ENCODE results near the gene SLC29A1. TPM values are rescaled to one million over a fixed set of nuclear protein-coding genes. Genes with fewer than 3 reads are reported as not detected.

The SLC29A1 gene
- total and polyA plus RNA-seq, 4 donors, result 19.1 to 42.7 (median 26.4) TPM

DNA sequence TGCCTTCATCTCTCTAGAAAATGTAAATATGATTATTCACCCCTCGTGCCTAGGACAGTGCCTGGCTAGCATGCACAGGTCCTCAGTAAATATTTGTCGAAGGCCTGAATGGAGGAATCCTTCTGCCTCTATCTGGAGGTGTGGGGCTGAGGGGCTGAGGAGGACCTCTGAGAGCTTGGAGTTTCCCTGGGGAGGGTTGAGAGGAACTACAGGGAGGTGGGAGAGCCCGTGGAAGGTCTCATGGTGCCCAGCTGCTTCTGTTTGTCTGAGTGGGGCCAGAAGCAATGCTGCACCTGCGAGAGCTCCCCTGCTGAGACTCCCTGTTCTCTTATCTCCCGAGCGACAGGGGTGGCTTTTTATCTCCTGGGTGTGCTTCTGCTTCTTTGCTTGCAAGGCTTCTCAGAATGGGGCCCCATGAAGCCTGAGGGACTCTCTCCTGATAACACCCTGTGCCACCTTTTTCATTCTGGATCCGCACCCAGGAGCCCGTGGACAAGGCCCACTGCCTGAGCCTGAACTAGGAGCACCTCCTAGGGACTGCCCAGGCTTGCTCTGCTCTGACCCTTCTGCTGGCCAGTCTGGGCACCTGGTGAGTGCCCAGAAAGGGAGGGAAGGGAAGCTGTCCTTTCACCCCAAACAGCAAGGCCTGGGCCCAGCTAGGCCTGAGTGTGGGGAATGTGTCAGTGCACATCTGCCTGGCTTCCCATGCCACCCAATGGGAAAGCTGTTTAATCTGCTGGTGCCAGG lies 2.4 kb downstream of the SLC29A1 start:
- H3K27me3 ChIP-seq (ENCODE audit: control insufficient read depth in 3 of 3, insufficient read depth in 3 of 3, low read length in 2 of 3), result no peaks in the 10 kb centered on the region
- TF ChIP-seq CTCF (IDR thresholded peaks at IDR 0.05; ENCODE audit: control extremely low read depth, extremely low read depth), result no peak
- no peak for DNase-seq
- H3K9me3 ChIP-seq (ENCODE audit: control insufficient read depth in 4 of 4, insufficient read depth in 3 of 4, low read length in 3 of 4), result no peaks in the 10 kb centered on the region
- peaks cover 0 to 7% (median 1%) of the 10 kb centered on the region in 4 donors for H3K36me3 ChIP-seq (ENCODE audit: control insufficient read depth in 4 of 4, insufficient read depth in 4 of 4, low read length in 4 of 4)
- peaks cover 12 to 36% (median 17%) of the 10 kb centered on the region in 5 donors for H3K4me1 ChIP-seq (ENCODE audit: control insufficient read depth in 5 of 5, insufficient read depth in 5 of 5, low read length in 5 of 5)
- H3K4me3 ChIP-seq, result no peak overlapping the region
- H3K9ac ChIP-seq (ENCODE audit: insufficient read depth in 1 of 2, low read length in 2 of 2), result no peak overlapping the region
- H3K27ac ChIP-seq (ENCODE audit: low read depth in 1 of 2, low read length in 1 of 2), result peak overlapping the region in 1 of 2 donors; percentile 87
- no peak for ATAC-seq (ENCODE audit: insufficient read depth, low FRiP score)
- 88% methylated on average over 8 of the region's 8 CpGs for WGBS, 2 donors

DNA sequence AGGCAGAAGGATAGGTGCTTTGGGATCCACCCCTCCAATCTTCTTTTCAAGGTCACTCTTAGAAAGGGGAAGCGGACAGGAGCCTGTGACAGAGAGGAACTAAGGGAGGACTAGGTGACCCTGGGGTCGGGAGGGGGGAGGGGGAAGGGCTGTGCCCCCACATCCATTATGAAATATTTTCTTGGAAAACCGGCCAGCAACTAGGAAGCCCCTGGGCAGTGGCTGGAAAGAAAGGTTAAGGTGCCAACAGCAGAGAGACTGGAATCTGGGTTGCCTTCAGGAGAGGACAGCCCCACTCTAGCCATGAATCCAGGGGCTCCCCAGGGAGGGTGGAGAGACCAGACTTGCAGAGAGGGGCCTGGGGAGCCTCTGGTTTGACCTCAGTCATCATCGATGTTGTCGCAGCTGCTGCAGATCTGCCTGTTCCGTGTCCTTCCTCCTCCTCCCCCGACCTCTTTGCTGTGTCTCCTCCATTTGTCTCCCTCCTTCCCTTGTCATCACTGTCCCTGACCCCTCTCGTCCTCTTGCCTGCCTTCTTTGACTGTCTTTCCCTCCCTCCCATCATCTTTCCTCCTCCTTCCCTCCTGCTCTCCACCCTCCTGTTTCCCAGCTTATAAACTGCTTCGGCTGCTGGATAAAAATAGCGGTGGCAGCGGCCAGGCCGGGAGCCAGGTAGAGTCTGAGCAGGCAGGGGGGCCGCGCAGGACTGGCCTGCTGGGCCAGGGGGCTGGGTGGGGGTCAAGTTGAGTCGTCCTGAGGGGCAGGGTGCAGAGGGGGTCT lies 3.2 kb downstream of the SLC29A1 start:
- peaks cover 8 to 28% (median 17%) of the 10 kb centered on the region in 5 donors for H3K4me1 ChIP-seq (ENCODE audit: control insufficient read depth in 5 of 5, insufficient read depth in 5 of 5, low read length in 5 of 5)

DNA sequence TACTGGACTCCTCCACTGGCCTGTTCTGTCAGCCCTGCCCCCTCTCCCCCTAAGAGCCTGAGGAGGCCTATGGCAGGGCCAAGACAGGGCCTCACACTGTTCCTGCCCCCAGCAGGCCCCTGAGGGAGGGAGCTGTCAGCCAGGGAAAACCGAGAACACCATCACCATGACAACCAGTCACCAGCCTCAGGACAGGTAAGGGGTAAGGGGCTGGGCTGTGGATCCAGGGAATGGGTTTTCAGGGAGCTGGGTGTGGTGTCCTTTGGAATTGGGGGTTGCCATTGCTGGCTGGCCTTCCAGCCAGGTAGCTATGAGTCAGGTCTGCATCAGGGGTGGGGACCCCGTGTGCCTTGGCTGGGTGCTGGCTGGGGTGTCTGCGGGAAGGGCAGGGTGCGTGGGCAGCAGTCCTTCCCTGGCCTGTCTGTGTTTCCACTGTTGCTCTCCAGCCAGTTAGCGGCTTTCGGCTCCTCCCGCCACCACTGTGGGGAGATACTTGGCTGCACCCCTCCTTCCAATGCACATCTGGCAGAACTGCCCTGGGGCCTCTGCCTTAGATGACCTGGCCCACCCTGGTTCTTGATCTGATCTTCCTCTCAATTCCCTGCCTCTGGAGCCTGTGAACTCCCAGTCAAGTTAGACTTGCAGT lies 3.9 kb downstream of the SLC29A1 start:
- Histone ChIP-seq H3K9me3 (ENCODE audit: control insufficient read depth in 4 of 4, insufficient read depth in 3 of 4, low read length in 3 of 4) (no peaks in the 10 kb centered on the region), H3K9ac (ENCODE audit: insufficient read depth in 1 of 2, low read length in 2 of 2) (no peak overlapping the region), H3K4me1 (ENCODE audit: control insufficient read depth in 5 of 5, insufficient read depth in 5 of 5, low read length in 5 of 5) (peaks cover 8 to 24% (median 15%) of the 10 kb centered on the region in 5 donors), H3K27ac (ENCODE audit: low read depth in 1 of 2, low read length in 1 of 2) (peak overlapping the region; percentile 9 to 87), H3K36me3 (ENCODE audit: control insufficient read depth in 4 of 4, insufficient read depth in 4 of 4, low read length in 4 of 4) (peaks cover 0 to 16% (median 1%) of the 10 kb centered on the region in 4 donors), H3K27me3 (ENCODE audit: control insufficient read depth in 3 of 3, insufficient read depth in 3 of 3, low read length in 2 of 3) (no peaks in the 10 kb centered on the region), H3K4me3 (no peak overlapping the region)
- 81 to 91% methylated on average over 7 of the region's 7 CpGs for WGBS, 2 donors
- DNase-seq (no peak), ATAC-seq (ENCODE audit: insufficient read depth, low FRiP score) (no peak)
- no peak for TF ChIP-seq CTCF (IDR thresholded peaks at IDR 0.05; ENCODE audit: control extremely low read depth, extremely low read depth)

More for the DNA sequence above, 3.2 kb downstream of the SLC29A1 start:
- peaks cover 0 to 11% (median 1%) of the 10 kb centered on the region in 4 donors for H3K36me3 ChIP-seq (ENCODE audit: control insufficient read depth in 4 of 4, insufficient read depth in 4 of 4, low read length in 4 of 4)
- no peaks in the 10 kb centered on the region for H3K9me3 ChIP-seq (ENCODE audit: control insufficient read depth in 4 of 4, insufficient read depth in 3 of 4, low read length in 3 of 4)
- no peak overlapping the region for H3K4me3 ChIP-seq
- H3K27me3 ChIP-seq (ENCODE audit: control insufficient read depth in 3 of 3, insufficient read depth in 3 of 3, low read length in 2 of 3), result no peaks in the 10 kb centered on the region
- 60 to 63% methylated on average over 15 of the region's 15 CpGs for WGBS, 2 donors
- no peak for TF ChIP-seq CTCF (IDR thresholded peaks at IDR 0.05; ENCODE audit: control extremely low read depth, extremely low read depth)
- DNase-seq (no peak), ATAC-seq (ENCODE audit: insufficient read depth, low FRiP score) (no peak)
- H3K9ac ChIP-seq (ENCODE audit: insufficient read depth in 1 of 2, low read length in 2 of 2), result no peak overlapping the region
- H3K27ac ChIP-seq (ENCODE audit: low read depth in 1 of 2, low read length in 1 of 2), result peak overlapping the region; percentile 10 to 87

All from lung (tissue), 12 donors.